Retina (tissue), 1 donor: ENCODE data around the gene NDUFS3.

Experiments used
- DNase-seq: peaks from one replicate; pipeline ENCODE4 v3.0.0-alpha.2; 2016

The NDUFS3 gene

DNA sequence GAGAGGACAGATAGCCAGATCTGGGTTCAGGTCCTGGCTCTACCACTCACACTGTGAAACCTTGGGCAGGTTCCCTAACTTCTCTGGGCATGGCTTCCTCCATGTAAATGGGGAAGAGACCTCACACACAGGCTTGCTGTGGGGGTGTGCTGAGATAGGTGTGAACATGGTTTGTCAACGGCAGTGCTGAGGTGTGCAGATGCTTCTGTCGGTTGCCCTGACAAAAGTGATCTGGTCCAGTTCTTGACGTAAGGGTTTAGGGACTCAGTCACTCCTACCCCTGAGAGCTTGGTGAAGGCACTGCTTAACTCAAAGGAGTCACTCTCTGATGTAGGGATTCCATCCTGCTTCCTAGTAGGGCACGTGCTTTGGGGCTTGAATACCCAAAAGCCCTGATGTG, 13.4 kb downstream of the NDUFS3 start:
- DNase-seq, result no peak

DNA sequence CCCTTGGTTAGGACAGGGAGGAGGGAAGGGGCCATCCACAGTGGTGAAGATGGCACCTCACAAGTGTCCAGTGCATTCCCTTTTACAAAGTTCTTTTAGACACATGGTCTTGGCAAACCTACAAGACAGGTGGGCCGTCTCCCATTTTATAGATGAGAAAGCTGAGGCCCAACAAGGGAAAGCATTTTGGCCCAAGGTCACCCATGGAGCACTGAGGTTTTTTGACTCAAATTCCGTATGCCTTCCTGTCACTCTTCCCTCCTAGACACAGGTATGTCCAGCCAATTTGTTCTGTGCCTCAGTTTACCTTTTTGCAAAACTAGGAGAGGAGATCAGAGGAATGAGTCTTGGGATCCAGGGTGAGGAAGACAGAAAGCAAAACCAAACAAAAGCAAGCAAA, 14.1 kb downstream of the NDUFS3 start:
- no peak for DNase-seq

DNA sequence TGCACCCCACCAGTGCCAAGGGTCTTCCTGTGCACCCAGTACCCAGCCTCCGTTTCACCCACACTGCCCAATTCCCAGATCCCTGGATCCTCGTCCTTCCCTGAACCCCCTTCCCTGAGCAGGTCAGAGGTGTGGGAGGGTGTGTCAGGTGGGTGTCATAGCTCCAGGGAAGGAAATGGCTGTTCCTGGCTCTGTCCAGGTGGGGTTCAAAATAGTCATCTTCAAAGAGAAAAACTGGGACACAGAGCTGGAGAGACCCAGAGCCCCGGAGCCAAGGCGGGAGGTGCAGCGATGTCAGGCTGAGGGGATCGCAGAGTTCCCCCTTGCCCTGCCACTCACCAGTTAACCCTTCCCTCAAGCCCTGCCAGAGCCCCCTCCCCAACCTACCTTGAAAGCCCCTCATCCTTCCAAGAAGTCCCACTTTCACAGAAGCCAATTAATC, 14.6 kb downstream of the NDUFS3 start:
- DNase-seq, result no peak

DNA sequence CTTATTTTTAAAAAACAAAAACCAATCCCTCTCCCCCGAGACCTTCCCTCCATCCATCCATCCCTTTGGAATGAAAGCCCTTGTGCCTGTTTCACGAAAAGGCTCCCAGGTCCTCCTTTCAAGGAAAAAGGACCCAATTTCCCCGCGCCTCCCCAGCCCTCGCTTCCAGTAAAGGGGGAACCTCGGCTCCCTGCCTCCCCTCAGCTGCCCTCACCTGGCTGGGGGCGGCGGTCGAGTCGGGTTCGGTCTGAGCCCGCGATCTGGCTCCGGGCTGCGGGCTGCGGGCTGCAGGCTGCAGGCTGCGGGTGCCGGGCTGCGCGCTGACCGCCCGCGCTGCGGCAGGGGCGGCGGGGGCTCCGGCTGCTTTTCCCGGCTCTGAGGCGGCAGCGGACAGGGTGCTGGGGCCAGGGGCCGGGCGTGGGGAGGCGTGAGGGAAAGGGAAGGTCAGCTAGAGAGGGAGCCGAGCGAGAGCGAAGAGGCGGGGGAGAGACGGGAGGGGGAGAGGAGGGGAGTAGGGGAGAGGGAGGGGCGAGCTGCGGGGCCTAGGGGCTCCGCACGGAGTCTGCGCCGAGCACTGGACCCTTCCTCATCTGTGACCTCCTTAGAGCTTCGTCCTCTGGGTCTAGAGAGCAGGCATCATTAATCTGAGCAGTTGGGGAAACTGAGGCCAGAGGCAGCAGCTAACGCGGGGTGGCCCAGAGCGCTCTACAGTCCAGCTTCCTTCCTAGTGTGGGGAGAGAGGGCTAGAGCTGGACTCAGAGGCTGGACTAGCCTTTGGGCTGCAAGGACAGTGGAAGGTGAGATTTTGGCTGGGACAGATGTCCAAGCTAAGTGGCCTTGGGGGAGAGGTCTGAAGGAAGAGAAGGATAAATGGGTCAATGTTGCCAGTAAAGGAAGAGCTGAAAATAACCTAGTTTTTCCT, 15.3 kb downstream of the NDUFS3 start, which contains the start of gene C1QTNF4:
Gene C1QTNF4, minus strand, starts transcription at position 478 of the 922 bp plus-strand sequence. CDS start 3,601 bp downstream, outside the sequence.
- peak; percentile 69 for DNase-seq

DNA sequence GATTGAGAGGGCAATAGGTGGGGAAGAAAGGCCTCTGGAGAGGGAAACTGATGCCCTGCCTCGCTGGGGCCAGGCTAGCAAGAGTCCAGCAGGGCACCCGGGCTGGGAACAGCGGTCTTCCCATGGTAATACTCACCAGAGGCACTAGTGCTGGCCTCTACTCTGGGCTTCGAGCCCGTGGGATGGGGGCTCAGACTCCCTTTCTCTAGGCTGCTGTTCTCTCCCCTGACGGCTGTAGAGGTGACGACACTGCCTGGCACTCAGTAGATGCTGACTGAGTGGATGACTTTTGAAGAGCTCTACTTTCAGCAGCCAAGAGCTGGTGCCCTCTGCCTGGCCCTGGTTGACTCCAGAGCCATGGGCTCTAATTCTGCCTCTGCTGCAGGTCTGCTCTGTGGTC, 16.2 kb downstream of the NDUFS3 start:
- no peak for DNase-seq

DNA sequence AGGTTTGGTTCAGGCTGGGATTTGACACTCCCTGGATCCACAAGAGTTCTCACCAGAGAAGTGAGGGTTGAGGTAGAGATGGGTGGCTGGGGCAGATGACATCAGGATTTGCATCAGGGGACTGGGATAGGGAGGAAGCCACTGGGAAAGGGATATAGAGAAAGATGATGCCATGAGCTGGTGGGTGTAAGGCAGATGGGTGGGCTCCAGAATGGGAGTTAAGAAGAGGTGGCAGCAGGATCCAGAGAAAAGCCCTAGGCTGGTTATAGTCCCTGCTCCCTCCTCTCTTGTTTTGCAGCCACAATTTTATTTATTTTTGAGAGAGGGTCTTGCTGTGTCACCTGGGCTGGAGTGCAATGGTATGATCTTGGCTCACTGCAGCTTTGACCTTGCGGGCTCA, 17.1 kb downstream of the NDUFS3 start:
- no peak for DNase-seq

DNA sequence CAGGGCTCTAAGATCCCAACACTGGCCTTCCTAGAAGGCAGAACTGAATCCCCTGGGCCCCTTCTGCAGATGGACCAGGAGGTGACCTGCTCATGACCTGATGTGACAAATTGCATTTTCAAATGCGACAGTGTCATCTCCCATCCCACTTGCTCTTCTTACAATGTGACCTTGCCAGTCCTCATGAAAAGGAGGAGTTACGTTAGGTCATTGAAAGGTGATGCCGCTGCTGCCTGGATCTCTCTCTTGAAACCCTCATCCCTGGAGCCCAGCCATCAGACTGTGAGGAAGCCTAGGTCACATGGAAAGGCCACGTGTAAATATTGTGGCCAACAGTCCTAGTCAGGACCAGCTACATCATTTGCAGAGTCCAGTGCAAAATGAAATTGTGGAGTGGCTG, 21.0 kb downstream of the NDUFS3 start:
- DNase-seq, result no peak

DNA sequence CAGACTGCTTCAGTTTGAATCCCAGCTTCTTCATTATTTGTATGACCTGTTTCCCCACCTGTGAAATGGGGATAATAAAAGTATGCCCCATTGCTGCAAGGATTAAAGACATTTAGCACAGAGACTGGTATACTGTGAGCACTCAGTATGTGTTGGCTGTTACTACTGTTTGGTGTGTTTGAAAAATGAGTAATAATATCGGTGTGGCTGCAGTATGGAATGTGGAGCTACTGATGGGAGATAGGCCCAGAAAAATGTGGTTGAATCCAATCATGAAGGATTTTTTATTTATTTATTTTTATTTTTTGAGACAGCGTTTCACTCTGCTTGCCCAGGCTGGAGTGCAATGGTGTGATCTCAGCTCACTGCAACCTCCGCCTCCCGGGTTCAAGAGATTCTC, 24.4 kb downstream of the NDUFS3 start:
- DNase-seq, result no peak

DNA sequence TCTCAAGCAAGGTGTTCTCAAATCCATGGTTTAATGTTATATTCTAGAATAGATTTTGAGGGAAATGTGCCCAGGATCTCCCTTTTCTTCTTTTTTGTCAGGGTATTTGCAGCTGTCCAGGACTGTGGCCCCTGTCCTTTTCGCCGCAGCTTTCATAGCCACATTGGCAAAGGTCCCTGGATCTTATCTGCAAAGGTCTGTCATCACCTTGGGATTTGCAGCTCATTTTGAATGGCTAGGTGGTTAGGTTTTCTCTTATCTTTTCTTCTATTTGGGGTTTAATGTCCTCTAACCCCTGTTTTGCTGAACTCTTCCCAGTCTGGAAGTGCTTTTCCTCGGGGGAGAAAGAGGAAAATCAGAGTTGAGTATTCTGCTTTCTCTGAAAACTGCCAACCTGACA, 27.0 kb downstream of the NDUFS3 start:
- no peak for DNase-seq

DNA sequence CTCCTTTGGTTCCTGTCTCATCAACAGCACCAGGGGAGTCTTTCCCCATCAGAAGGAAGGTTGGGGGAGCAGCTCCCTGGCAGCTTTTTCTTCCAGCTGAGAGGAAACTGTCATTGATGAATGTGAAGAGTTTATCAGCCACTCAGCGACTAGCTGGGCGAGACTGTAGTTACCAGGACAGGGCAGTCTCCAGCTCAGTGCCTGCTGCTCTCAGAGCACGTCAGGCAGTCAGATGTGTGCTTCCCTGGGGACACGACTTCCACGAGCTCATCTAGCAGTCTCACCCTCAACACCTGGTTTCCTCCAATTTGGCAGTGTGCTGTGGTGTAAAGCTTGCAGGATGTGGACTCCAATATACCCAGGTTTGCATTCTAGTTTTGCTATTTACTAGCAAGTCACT, 27.9 kb downstream of the NDUFS3 start:
- no peak for DNase-seq

DNA sequence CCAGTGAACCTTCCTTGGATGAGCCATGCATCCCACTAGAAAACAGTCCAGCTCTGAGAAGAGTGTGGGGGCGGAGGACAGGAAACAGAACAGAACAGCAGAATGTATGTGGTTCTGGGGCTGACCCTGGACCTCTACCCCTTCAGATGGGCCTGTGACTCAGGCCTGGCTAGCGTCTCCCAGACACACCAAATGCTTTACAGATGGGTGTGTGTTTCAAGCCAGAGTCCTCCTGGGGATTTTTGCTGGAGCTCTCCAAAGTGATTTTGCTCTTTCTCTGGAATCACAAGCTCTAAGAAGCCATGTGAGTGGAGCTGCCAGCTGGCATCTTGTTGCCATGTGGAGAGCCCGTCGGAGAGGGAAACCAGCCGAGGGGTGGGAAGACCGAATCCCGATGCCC, 28.5 kb downstream of the NDUFS3 start:
- DNase-seq, result no peak

DNA sequence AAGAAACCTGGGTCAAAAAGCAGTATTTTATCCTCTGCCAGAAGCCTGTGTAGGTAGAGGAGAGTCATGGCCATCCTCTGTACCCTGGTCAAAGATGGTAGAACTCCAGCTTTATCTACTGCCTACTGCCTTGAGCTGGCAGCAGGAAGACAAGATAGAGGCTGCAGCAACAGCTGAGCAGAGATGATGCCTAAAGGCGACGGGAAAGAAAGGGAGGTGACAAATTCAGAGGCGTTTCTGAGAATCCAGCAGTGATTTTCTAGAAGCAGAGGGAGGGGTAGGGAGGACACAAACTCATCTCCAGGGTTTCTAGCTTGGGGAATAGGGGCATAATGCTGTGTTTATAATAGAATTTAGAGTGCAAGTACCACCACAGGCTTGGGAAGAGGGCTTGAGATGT, 30.8 kb downstream of the NDUFS3 start:
- no peak for DNase-seq

DNA sequence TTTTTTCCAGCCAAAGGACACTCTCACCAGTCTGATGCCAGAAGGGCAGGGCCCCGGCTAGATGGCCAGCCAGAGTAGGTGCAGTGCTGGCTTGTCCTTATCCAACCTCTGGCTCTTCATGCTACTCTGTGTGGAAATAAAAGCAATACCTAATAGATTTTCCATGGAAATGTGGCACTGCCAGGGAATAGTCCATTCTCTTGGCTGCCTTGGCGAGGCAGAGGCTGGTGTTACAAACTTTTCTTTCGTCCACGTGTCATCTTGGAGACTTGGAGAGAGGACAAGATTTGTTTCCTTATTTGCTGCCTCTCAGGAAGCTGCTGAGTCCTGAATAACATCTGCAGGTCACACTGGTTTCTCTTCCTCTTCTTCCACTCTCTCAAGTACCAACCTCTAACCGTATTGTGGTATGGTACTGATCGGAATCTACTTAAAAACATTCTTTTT, 32.5 kb downstream of the NDUFS3 start:
- no peak for DNase-seq

DNA sequence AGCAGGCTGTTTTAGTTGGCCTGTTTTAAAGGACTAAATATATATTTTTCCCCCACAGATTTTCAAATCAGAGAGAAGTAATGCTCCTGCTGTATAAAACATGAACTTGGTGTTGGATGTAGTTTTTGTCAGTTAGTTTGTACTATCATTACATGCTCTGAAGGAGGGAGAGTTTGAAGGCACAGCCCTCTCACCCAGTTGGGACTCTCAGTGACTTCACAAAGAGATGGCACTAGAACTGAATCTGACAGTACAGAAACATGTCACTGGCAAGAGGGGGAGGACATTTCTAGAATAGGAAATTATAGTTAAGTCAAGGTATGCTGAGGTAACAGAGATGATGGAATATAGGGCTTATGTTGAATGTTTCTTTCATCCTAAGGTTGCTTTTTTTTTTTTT, 36.4 kb downstream of the NDUFS3 start:
- DNase-seq, result no peak

DNA sequence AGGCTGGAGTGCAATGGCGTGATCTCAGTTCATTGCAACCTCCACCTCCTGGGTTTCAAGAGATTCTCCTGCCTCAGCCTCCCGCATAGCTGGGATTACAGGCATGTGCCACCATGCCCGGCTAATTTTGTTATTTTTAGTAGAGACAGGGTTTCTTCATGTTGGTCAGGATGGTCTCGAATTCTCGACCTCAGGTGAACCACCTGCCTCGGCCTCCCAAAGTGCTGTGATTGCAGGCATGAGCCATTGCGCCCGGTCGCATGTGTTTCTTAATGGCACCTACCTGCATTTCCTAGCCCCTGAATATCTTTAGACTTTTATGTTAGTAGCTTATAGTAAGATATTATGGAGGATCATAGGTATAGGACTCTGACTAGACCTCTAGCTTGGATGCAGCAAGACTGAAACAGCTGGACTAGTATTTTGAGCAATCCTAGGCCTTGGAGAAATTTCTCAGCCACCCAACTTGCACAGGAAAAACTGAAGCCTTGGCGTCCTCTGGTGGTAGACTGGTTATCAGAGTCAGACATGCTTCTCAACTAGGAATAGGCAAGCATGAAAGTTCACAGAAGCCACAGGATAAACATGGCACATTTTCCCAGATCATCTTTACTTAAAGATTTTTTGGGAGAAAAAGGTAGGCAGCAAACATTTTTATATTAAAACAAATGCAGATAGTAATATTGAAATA, 38.0 kb downstream of the NDUFS3 start:
- peak; percentile 28 for DNase-seq

DNA sequence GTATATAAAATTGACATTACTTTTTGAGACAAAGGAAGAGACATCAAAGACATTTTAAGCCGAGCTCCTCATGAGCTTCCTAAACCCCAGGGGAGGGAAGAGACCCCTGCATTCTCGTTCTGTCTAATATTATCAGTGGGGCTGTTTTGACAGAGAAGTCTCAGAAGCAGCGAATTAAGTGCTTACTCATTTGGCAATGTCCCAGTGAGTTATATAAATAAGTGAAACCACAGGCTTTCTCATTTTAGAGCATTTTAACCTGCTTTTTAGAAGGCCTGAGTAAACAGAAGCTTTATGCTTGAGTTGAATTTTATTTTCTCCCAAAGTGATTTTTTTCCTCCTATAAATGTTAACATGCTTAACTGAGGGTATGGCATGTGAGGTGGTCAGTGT, 38.5 kb downstream of the NDUFS3 start:
- DNase-seq, result no peak

DNA sequence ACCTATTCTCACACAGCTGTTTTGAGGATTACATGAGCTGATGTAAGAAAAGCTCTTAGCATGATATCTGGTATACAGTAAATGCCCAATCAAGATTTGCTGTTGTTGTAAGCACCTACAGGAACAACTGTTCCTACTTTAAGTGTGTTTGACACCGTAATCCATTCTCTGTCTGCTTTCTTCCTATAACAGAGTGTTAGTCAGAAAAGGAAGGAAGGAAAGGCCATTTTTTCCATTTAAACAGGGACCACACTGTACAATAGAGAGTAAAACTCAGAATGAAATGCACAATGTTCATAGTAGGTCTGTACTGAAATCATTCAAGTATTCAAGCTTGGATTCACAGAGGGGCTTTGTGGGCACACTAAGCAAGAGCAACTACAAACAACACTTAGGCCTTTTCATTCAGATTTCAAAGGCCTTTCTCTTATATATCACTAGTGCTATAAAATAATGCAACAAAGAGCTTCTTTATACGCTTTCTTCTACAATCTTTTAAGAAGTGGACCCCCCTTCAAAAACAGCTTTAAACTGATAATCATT, 42.0 kb downstream of the NDUFS3 start:
- no peak for DNase-seq

DNA sequence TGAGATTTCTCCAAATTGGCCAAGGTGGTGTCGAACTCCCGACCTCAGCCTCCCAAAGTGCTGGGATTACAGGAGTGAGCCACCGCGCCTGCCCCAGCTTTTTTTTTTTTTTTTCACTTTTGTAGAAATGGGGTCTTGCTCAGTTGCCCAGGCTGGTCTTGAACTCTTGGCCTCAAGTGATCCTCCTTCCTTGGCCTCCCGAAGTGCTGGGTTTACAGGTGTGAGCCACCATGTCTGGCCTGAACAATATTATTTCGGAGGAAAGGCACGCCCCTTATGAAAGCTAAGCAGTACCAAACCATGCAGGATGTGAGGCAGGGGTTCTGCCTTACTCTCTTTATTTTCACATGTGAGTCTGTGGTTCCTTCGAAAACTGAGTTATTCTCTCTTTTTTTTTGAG, 47.4 kb downstream of the NDUFS3 start:
- DNase-seq, result no peak

DNA sequence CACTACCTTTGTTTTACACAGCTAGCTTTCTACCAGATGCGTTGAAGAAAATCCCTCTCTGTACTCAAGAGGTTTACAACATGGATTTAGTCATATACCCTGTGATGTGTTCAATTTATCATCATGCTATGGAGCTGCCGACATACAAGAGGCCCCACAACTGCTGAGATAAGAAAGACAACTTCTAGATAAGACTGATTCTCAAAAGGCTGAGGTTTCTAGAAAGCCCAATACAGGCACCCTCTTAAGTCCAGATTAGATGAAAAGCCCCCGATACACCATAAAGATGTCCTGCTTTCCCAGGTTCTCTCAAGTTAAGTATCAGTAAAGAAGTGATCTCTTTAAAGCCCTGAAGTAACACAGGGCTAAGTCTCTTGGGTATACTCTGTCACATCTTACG, 49.2 kb downstream of the NDUFS3 start:
- no peak for DNase-seq

DNA sequence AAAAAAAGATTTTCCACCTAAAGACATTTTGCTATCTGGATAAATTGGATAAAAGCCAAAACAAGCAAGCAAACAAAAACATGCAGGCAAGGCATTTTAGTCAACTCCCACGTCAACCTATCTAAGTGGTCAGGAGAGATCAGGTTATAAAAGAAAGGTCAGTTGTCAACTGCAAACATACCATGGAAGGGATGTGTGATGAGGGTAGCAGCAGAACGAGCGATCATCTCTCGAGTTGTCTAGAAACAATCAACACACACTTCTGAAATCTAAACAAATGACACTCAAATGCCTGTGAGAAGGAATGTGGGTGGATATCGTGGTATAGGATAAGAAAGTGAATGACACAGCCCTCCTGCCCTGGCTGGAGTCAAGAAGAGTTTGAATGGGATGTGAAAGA, 52.6 kb downstream of the NDUFS3 start:
- no peak for DNase-seq
